GM12878 (cell line): ENCODE data around the gene HPSE2. TPM values are rescaled to one million over a fixed set of nuclear protein-coding genes. Genes with fewer than 3 reads are reported as not detected.

ENCODE experiments used
- ATAC-seq: fragments of 200-7000 bp; cut with Tn5 transposase; 3 replicates; pipeline ENCODE4 v1.9.1; 2020; ENCODE audit warnings: mild to moderate bottlenecking, moderate library complexity
- BruUV-seq: library from RNA; stranded (reverse); fragments of 400-500 nt; replicated peaks from 2 replicates; lab custom pipeline; 2021; lab: Mats Ljungman, UMichigan
- CTCF ChIA-PET: fragments of 300-600 bp; sonication (Branson Sonifier 250); formaldehyde crosslinking; extraction: SDS; loops from one replicate; lab custom pipeline; 2021; ENCODE audit warnings: inconsistent platforms; lab: Yijun Ruan, JAX
- POLR2A ChIA-PET: fragments of 350-600 bp; formaldehyde crosslinking; extraction: SDS; loops from one replicate; lab custom pipeline; 2021; ENCODE audit warnings: inconsistent platforms; lab: Charles Lee
- RAD21 ChIA-PET: fragments of 300-600 bp; sonication (Branson Sonifier 250); formaldehyde crosslinking; loops from one replicate; lab custom pipeline; 2023; ENCODE audit warnings: antibody characterized with exemption; ENCODE audit not compliant: unreplicated experiment; lab: Charles Lee
- SMC1A ChIA-PET: fragments of 300-600 bp; sonication (Branson Sonifier 250); formaldehyde crosslinking; loops from one replicate; lab custom pipeline; 2023; ENCODE audit not compliant: unreplicated experiment, uncharacterized antibody; lab: Charles Lee
- DNase-seq: peaks from one replicate; pipeline ENCODE4 v3.0.0-alpha.2; 2011; ENCODE audit warnings: low read depth, low spot score
- FAIRE-seq: peaks from 3 replicates; lab custom pipeline; 2011; peaks lifted over from hg19 to GRCh38; lab: Jason Lieb, UNC
- H2AFZ ChIP-seq: 2 replicates; pipeline ENCODE4 v1.6.0; 2011; ENCODE audit warnings: low read depth, low read length, control low read depth; ENCODE audit not compliant: control insufficient read depth
- H3K27ac ChIP-seq: 2 replicates; pipeline ENCODE4 v1.5.1; 2011; ENCODE audit warnings: control low read depth; ENCODE audit not compliant: control insufficient read depth, insufficient read depth
- H3K27me3 ChIP-seq, 2 experiments: replicated peaks in 1 of 2; 2 replicates each; pipeline versions ENCODE4 v1.6.0 to v1.6.1; 2011; ENCODE audit warnings: low read length in 1 of 2; ENCODE audit not compliant: control insufficient read depth in 2 of 2, insufficient read depth in 2 of 2
- H3K36me3 ChIP-seq, 2 experiments: 2 replicates each; pipeline ENCODE4 v1.5.1; 2011; ENCODE audit warnings: low read length in 1 of 2; ENCODE audit not compliant: control insufficient read depth in 2 of 2, insufficient read depth in 2 of 2
- H3K4me1 ChIP-seq: 2 replicates; pipeline ENCODE4 v1.6.1; 2011; ENCODE audit warnings: mild to moderate bottlenecking, low read length, moderate library complexity, mixed read lengths; ENCODE audit not compliant: control insufficient read depth, insufficient read depth
- H3K4me2 ChIP-seq: 2 replicates; pipeline ENCODE4 v1.6.0; 2011; ENCODE audit warnings: control low read depth; ENCODE audit not compliant: control insufficient read depth, insufficient read depth
- H3K4me3 ChIP-seq: fragments of 200-600 bp; sonication (generic); 2 replicates; pipeline ENCODE4 v1.5.1; 2016
- H3K79me2 ChIP-seq: 2 replicates; pipeline ENCODE4 v1.6.0; 2011; ENCODE audit warnings: low read length; ENCODE audit not compliant: control insufficient read depth, insufficient read depth
- H3K9ac ChIP-seq: 2 replicates; pipeline ENCODE4 v1.8.0; 2011; ENCODE audit warnings: low read length, control low read depth, mixed read lengths; ENCODE audit not compliant: control insufficient read depth, insufficient read depth
- H3K9me3 ChIP-seq: replicated peaks from 3 replicates; pipeline ENCODE4 v1.5.1; 2011; ENCODE audit warnings: mild to moderate bottlenecking, low read length; ENCODE audit not compliant: control insufficient read depth, insufficient read depth
- H4K20me1 ChIP-seq: 2 replicates; pipeline ENCODE4 v1.6.0; 2011; ENCODE audit not compliant: control insufficient read depth, insufficient read depth
- ASH2L ChIP-seq: fragments of 300-600, 200-600 bp; sonication (generic); IDR thresholded peaks from 2 replicates; pipeline ENCODE4 v1.6.1; 2017; ENCODE audit warnings: low read depth, mild to moderate bottlenecking, borderline replicate concordance
- EZH2 ChIP-seq: IDR thresholded peaks from 2 replicates; pipeline ENCODE4 v1.6.1; 2012; ENCODE audit warnings: low read depth, mild to moderate bottlenecking, control low read depth, inconsistent platforms, low read length, borderline replicate concordance; ENCODE audit not compliant: control insufficient read depth
- HSF1 ChIP-seq: fragments of 150-350 bp; IDR thresholded peaks from 2 replicates; pipeline ENCODE4 v1.6.1; 2014; ENCODE audit warnings: mild to moderate bottlenecking, low read depth, low read length
- KAT2A ChIP-seq: conservative IDR thresholded peaks from 2 replicates; pipeline ENCODE4 v1.6.1; 2011; ENCODE audit warnings: low read depth, low read length; ENCODE audit not compliant: control insufficient read depth
- LARP7 ChIP-seq: fragments of 450-650 bp; IDR thresholded peaks from 2 replicates; pipeline ENCODE4 v1.6.1; 2017; ENCODE audit warnings: mild to moderate bottlenecking
- NR2F1 ChIP-seq: fragments of 450-650 bp; conservative IDR thresholded peaks from 2 replicates; pipeline ENCODE4 v1.6.1; 2017; ENCODE audit warnings: mild to moderate bottlenecking
- RFX5 ChIP-seq: IDR thresholded peaks from 2 replicates; pipeline ENCODE4 v1.6.1; 2011; ENCODE audit warnings: low read depth, low read length, improper control_type of control experiment
- SKIL ChIP-seq: fragments of 450-650 bp; IDR thresholded peaks from 2 replicates; pipeline ENCODE4 v1.6.1; 2017; ENCODE audit warnings: mild to moderate bottlenecking, low read depth, inconsistent platforms; ENCODE audit not compliant: poor library complexity, severe bottlenecking
- SMC3 ChIP-seq: IDR thresholded peaks from 2 replicates; pipeline ENCODE4 v1.6.1; 2011; ENCODE audit warnings: low read length, improper control_type of control experiment, borderline replicate concordance
- TCF3 ChIP-seq: IDR thresholded peaks from 2 replicates; pipeline ENCODE4 v1.6.1; 2012; ENCODE audit warnings: low read depth, mild to moderate bottlenecking, low read length, borderline replicate concordance; ENCODE audit not compliant: insufficient read depth
- in situ Hi-C: fragments of 300-500 bp; cut with MboI; formaldehyde crosslinking; loops from 9 replicates; pipeline ENCODE4 v1.14.3; 2018; ENCODE audit warnings: mixed read lengths
- intact Hi-C: fragments of 100-400 bp; cut with micrococcal nuclease; formaldehyde crosslinking; loops from one replicate; pipeline ENCODE4 v1.14.2; 2022; ENCODE audit not compliant: unreplicated experiment
- polyA plus RNA-seq, 11 experiments: library from polyadenylated mRNA; depleted of rRNA in 4 of 11; unstranded in 6 of 11; stranded (reverse) in 5 of 11; fragments of >200 nt; fragmentation: Nextera tagmentation in 4 of 11; fragmentation: Illumina TruSeq in 1 of 11; extraction: Ambion mirVana in 4 of 11; extraction: Trizol in 1 of 11; gene quantifications; 1 replicate in 1 of 11; 2 replicates in 10 of 11; pipeline versions ENCODE4 v1.2.1 to v1.2.3, GENCODE V29; 2011 to 2016; ENCODE audit warnings: inconsistent platforms in 2 of 11, missing spikeins in 2 of 11, low read depth in 1 of 11
- total RNA-seq, 4 experiments: library from RNA; depleted of rRNA in 3 of 4; stranded (reverse); fragments of >200 nt in 3 of 4; fragmentation: Illumina TruSeq in 1 of 4; extraction: Trizol in 1 of 4; gene quantifications; 2 replicates each; pipeline versions ENCODE4 v1.2.1 to v1.2.3, GENCODE V29; 2013 to 2021

HPSE2 gene
- total and polyA plus RNA-seq, 10 of the 15 experiments (the other 5 are each of a cell fraction or from before 2014, with no cell fraction given): 0.06 TPM; not detected in 9

- no TSS peak for BruUV-seq
- CTCF ChIA-PET: interaction anchor here (0.9 to 1.4 kb wide), 2 partner anchors 9 to 11 kb away, joined by 3 to 6 read pairs; no protein-coding TSS in a partner anchor
- Histone ChIP-seq H2AFZ (no peak overlapping the region), H3K9ac (no peak overlapping the region), H3K36me3 (no peaks in the 10 kb centered on the region), H3K27me3 (no peaks in the 10 kb centered on the region), H3K9me3 (no peaks in the 10 kb centered on the region), H3K4me3 (no peak overlapping the region), H3K4me1 (no peaks in the 10 kb centered on the region), H3K27ac (no peak overlapping the region), H3K79me2 (no peaks in the 10 kb centered on the region), H4K20me1 (no peaks in the 10 kb centered on the region), H3K4me2 (no peak overlapping the region)
- in situ Hi-C loops: no loop called here
- SMC1A ChIA-PET: no interaction called here
- RAD21 ChIA-PET: interaction anchor here (0.6 kb wide), 1 partner anchor 321 kb away, joined by 4 read pairs; no protein-coding TSS in a partner anchor
- FAIRE-seq: no peak
- TF ChIP-seq SKIL (no peak), TCF3 (no peak), NR2F1 (no peak), EZH2 (no peak), KAT2A (no peak), SMC3 (no peak), LARP7 (no peak), ASH2L (no peak), RFX5 (no peak), HSF1 (no peak)
- ATAC-seq: no peak
- POLR2A ChIA-PET: no interaction called here
- intact Hi-C loops: no loop called here
- no peak for DNase-seq
Observed at GRCh38 chr10:98676895-98677294, 558.8 kb downstream of the HPSE2 start.
